Keratinocyte (primary cell): Measurements from ENCODE around the gene CNTNAP2.

Experiments
- EZH2 ChIP-seq: IDR thresholded peaks from one replicate; pipeline ENCODE4 v1.6.1; 2012; ENCODE audit warnings: inconsistent platforms, mild to moderate bottlenecking, low read length, moderate library complexity
- TF ChIP-seq, protein P1 (sequence below), 3 experiments: IDR thresholded peaks in 1 of 3; conservative IDR thresholded peaks in 1 of 3; optimal IDR thresholded peaks in 1 of 3; 2 replicates in 2 of 3; 3 replicates in 1 of 3; pipeline versions ENCODE3 to v1.5.1; 2011; ENCODE audit warnings: low read length in 3 of 3, mild to moderate bottlenecking in 3 of 3, moderate library complexity in 2 of 3, control low read depth in 1 of 3, inconsistent platforms in 1 of 3; ENCODE audit not compliant: insufficient read depth in 2 of 3; ENCODE audit errors: extremely low read depth in 1 of 3

DNA sequence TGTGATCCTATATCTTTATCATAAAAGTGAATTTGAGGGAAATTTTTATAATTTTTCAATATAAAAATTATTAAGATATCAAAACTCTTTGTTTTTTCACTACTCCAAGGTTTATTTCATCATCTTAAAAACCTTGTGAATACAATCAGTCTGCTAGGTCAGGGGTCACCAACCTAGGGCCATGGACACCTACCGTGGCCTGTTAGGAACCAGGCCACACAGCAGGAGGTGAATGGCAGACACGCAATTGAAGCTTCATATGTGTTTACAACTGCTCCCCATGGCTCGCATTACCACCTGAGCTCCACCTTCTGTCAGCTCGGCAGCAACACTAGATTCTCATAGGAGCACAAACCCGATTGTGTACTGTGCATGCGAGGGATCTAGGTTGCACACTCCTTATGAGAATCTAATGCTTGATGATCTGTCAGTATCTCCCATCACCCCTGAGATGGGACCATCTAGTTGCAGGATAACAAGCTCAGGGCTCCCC, 2202.8 kb downstream of the CNTNAP2 start:
- TF ChIP-seq, protein P1, sequence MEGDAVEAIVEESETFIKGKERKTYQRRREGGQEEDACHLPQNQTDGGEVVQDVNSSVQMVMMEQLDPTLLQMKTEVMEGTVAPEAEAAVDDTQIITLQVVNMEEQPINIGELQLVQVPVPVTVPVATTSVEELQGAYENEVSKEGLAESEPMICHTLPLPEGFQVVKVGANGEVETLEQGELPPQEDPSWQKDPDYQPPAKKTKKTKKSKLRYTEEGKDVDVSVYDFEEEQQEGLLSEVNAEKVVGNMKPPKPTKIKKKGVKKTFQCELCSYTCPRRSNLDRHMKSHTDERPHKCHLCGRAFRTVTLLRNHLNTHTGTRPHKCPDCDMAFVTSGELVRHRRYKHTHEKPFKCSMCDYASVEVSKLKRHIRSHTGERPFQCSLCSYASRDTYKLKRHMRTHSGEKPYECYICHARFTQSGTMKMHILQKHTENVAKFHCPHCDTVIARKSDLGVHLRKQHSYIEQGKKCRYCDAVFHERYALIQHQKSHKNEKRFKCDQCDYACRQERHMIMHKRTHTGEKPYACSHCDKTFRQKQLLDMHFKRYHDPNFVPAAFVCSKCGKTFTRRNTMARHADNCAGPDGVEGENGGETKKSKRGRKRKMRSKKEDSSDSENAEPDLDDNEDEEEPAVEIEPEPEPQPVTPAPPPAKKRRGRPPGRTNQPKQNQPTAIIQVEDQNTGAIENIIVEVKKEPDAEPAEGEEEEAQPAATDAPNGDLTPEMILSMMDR (optimal IDR thresholded peaks at IDR 0.05 in 1 of 3, IDR thresholded peaks at IDR 0.05 in 1 of 3, conservative IDR thresholded peaks at IDR 0.05 in 1 of 3; ENCODE audit: extremely low read depth in 1 of 3, insufficient read depth in 2 of 3, low read length in 3 of 3) = no peak
- TF ChIP-seq EZH2 = no peak
